ENCODE data around the gene OTULIN. TPM values are rescaled to one million over a fixed set of nuclear protein-coding genes. Genes with fewer than 3 reads are reported as not detected.

The OTULIN gene
- total and polyA plus RNA-seq, 2 of the 13 experiments (the other 11 are each of a cell fraction or from before 2014, with no cell fraction given) = 7.0 to 34.8 TPM

- no peak for TF ChIP-seq ZNF143 (CRISPR knock-in tag; IDR thresholded peaks at IDR 0.05)
- TF ChIP-seq ZNF30 (CRISPR knock-in tag; IDR thresholded peaks at IDR 0.05) = no peak
- no peak for TF ChIP-seq ZNF251 (CRISPR knock-in tag; IDR thresholded peaks at IDR 0.05)
- TF ChIP-seq TBL1XR1 (IDR thresholded peaks at IDR 0.05; ENCODE audit: borderline replicate concordance, low read length, partially characterized antibody) = no peak
- no peak for TF ChIP-seq FIP1L1 (IDR thresholded peaks at IDR 0.05; ENCODE audit: borderline replicate concordance, insufficient read depth, low read depth, low read length)
- no peak for TF ChIP-seq ZNF234 (CRISPR knock-in tag; conservative IDR thresholded peaks at IDR 0.05)
- no peak for TF ChIP-seq MZF1 (CRISPR knock-in tag; IDR thresholded peaks at IDR 0.05; ENCODE audit: borderline replicate concordance)
- no peak for TF ChIP-seq SUZ12 (IDR thresholded peaks at IDR 0.05; ENCODE audit: low read depth, low read length)
- TF ChIP-seq AHR (CRISPR knock-in tag; IDR thresholded peaks at IDR 0.05) = no peak
- no peak for TF ChIP-seq HHEX (CRISPR knock-in tag; IDR thresholded peaks at IDR 0.05)
- TF ChIP-seq SKI (IDR thresholded peaks at IDR 0.05; ENCODE audit: partially characterized antibody) = peak; percentile 30
- no peak for TF ChIP-seq GLI4 (CRISPR knock-in tag; IDR thresholded peaks at IDR 0.05; ENCODE audit: borderline replicate concordance)
- TF ChIP-seq, protein P1, sequence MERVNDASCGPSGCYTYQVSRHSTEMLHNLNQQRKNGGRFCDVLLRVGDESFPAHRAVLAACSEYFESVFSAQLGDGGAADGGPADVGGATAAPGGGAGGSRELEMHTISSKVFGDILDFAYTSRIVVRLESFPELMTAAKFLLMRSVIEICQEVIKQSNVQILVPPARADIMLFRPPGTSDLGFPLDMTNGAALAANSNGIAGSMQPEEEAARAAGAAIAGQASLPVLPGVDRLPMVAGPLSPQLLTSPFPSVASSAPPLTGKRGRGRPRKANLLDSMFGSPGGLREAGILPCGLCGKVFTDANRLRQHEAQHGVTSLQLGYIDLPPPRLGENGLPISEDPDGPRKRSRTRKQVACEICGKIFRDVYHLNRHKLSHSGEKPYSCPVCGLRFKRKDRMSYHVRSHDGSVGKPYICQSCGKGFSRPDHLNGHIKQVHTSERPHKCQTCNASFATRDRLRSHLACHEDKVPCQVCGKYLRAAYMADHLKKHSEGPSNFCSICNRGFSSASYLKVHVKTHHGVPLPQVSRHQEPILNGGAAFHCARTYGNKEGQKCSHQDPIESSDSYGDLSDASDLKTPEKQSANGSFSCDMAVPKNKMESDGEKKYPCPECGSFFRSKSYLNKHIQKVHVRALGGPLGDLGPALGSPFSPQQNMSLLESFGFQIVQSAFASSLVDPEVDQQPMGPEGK (CRISPR knock-in tag; IDR thresholded peaks at IDR 0.05) = no peak
- TF ChIP-seq TIGD3 (CRISPR knock-in tag; IDR thresholded peaks at IDR 0.05; ENCODE audit: borderline replicate concordance) = no peak
- TF ChIP-seq, protein P2, sequence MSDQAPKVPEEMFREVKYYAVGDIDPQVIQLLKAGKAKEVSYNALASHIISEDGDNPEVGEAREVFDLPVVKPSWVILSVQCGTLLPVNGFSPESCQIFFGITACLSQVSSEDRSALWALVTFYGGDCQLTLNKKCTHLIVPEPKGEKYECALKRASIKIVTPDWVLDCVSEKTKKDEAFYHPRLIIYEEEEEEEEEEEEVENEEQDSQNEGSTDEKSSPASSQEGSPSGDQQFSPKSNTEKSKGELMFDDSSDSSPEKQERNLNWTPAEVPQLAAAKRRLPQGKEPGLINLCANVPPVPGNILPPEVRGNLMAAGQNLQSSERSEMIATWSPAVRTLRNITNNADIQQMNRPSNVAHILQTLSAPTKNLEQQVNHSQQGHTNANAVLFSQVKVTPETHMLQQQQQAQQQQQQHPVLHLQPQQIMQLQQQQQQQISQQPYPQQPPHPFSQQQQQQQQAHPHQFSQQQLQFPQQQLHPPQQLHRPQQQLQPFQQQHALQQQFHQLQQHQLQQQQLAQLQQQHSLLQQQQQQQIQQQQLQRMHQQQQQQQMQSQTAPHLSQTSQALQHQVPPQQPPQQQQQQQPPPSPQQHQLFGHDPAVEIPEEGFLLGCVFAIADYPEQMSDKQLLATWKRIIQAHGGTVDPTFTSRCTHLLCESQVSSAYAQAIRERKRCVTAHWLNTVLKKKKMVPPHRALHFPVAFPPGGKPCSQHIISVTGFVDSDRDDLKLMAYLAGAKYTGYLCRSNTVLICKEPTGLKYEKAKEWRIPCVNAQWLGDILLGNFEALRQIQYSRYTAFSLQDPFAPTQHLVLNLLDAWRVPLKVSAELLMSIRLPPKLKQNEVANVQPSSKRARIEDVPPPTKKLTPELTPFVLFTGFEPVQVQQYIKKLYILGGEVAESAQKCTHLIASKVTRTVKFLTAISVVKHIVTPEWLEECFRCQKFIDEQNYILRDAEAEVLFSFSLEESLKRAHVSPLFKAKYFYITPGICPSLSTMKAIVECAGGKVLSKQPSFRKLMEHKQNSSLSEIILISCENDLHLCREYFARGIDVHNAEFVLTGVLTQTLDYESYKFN (CRISPR knock-in tag; conservative IDR thresholded peaks at IDR 0.05) = 0 out of 2 replicates have a peak, but pooled peaks have one; percentile 24
- no peak for TF ChIP-seq NFIC (IDR thresholded peaks at IDR 0.05; ENCODE audit: low read length)
- TF ChIP-seq ZMYM4 (CRISPR knock-in tag; IDR thresholded peaks at IDR 0.05) = peak; percentile 39; the same call in 1 of the 2 replicates
Observed at GRCh38 chr5:14665101-14665822, 744 bp downstream of the OTULIN start (continued).

Measured in HepG2 (cell line).